ENCODE data around the gene ADCY7. TPM values are rescaled to one million over a fixed set of nuclear protein-coding genes. Genes with fewer than 3 reads are reported as not detected.

The ADCY7 gene
- total and polyA plus RNA-seq, 2 of the 4 experiments (the other 2 are of a cell fraction): 15.2 to 17.1 TPM

- Histone ChIP-seq H3K36me3 (ENCODE audit: control insufficient read depth, insufficient read depth, low read length) (no peaks in the 10 kb centered on the region), H3K9me3 (ENCODE audit: control insufficient read depth, insufficient read depth, low read length) (peaks cover 4% of the 10 kb centered on the region), H2BK5ac (ENCODE audit: low read depth, low read length, poor library complexity, severe bottlenecking) (no peak overlapping the region), H3K18ac (ENCODE audit: low read depth, low read length) (no peak overlapping the region), H3K4me2 (ENCODE audit: low read depth, low read length) (no peak overlapping the region), H3K9ac (ENCODE audit: low read depth, low read length) (no peak overlapping the region), H2AFZ (replicated peaks; ENCODE audit: low read length, poor library complexity) (no peak overlapping the region), H4K5ac (ENCODE audit: low read depth, low read length) (no peak overlapping the region), H3K79me1 (ENCODE audit: low read depth in 1 of 2, low read length in 2 of 2) (no peaks in the 10 kb centered on the region), H3K9me1 (ENCODE audit: insufficient read depth, low read length) (peaks cover 4% of the 10 kb centered on the region; the same call in 1 of the 2 replicates), H4K8ac (ENCODE audit: low read depth in 2 of 2, low read length in 2 of 2) (no peak overlapping the region), H3K27me3 (ENCODE audit: control insufficient read depth, insufficient read depth, low read length) (peaks cover 25% of the 10 kb centered on the region), H3K23ac (ENCODE audit: low read depth, low read length) (no peak overlapping the region), H3K4me3 (ENCODE audit: insufficient read depth, low read depth, low read length) (no peak overlapping the region), H3K4ac (ENCODE audit: low read depth, low read length) (no peak overlapping the region), H3K4me1 (ENCODE audit: control insufficient read depth, insufficient read depth, low read length) (peaks cover 8% of the 10 kb centered on the region), H2AK5ac (ENCODE audit: low read depth, low read length) (no peak overlapping the region), H3K14ac (replicated peaks; ENCODE audit: low read depth, low read length) (no peak overlapping the region), H2BK20ac (ENCODE audit: low read depth, low read length) (no peak overlapping the region), H4K91ac (ENCODE audit: insufficient read depth, low read depth, low read length) (no peak overlapping the region), H4K20me1 (ENCODE audit: insufficient read depth, low read length) (no peaks in the 10 kb centered on the region; the same call in 1 of the 2 replicates), H3K27ac (ENCODE audit: insufficient read depth, low read length) (no peak overlapping the region), H2BK120ac (ENCODE audit: low read depth, low read length) (no peak overlapping the region), H3K56ac (ENCODE audit: extremely low read depth, insufficient read depth, low read length) (no peak overlapping the region), H2BK15ac (ENCODE audit: low read depth, low read length) (no peak overlapping the region), H2AK9ac (replicated peaks; ENCODE audit: low read depth, low read length, poor library complexity) (no peak overlapping the region)
- ATAC-seq (ENCODE audit: low read depth) (no peak), DNase-seq (no peak)
- intact Hi-C loops (cut with micrococcal nuclease): no loop called here
- WGBS, 2 experiments (ENCODE audit: extremely low coverage in 2 of 2, insufficient read length in 1 of 2): no CpG with 5 or more reads among the region's 1 CpG
- CTCF ChIA-PET: no interaction called here
- TF ChIP-seq RFX5 (IDR thresholded peaks at IDR 0.05; ENCODE audit: low read depth, low read length) (no peak), MAZ (IDR thresholded peaks at IDR 0.05; ENCODE audit: borderline replicate concordance, low read depth, low read length) (no peak), BHLHE40 (IDR thresholded peaks at IDR 0.05; ENCODE audit: low read depth, low read length) (no peak), ELK1 (IDR thresholded peaks at IDR 0.05; ENCODE audit: borderline replicate concordance, low read depth, low read length) (no peak), NFE2L2 (IDR thresholded peaks at IDR 0.05; ENCODE audit: low read depth, low read length) (no peak), CHD1 (IDR thresholded peaks at IDR 0.05; ENCODE audit: low read depth, low read length) (no peak)
- POLR2A ChIA-PET (ENCODE audit: unreplicated experiment): no interaction called here
- in situ Hi-C loops (cut with MboI; ENCODE audit: low sequenced_read_pairs): no loop called here
- no TSS peak for BruUV-seq (replicated peaks)
- dilution Hi-C loops (cut with HindIII; ENCODE audit: low sequenced_read_pairs, unreplicated experiment): no loop called here
Observed at GRCh38 chr16:50256604-50257003, 9.7 kb upstream of the ADCY7 start.

Measured in IMR-90 (cell line).